Measurements from ENCODE around the gene VWC2L. TPM values are rescaled to one million over a fixed set of nuclear protein-coding genes. Genes with fewer than 3 reads are reported as not detected.

VWC2L gene
- polyA plus RNA-seq, 1 donor from 2014 or later, result 0.31 TPM

DNA sequence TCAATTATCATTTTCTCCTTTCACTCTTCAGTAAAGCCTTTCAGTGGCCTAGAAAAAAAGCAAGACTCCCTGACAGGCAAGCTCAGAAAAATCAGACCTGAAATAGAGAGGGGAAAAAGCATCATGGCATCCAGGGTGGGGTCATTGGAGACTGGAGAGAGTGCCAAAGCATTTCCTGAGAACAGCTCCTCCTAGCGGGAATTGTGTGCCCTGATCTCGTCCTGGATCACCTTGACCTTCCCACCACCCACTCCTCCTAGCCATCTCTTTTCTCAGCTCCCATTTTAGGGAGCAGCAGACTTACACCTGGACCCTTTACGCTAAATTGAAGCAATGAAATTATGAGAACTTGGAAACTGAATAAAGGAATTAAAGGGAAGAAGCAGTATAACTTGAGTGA lies 176.6 kb downstream of the VWC2L start:
- no peaks in the 10 kb centered on the region for H3K79me2 ChIP-seq (replicated peaks; ENCODE audit: insufficient read depth, low read length)
- H3K9ac ChIP-seq (ENCODE audit: low read length), result no peak overlapping the region
- no peak overlapping the region for H3K4me3 ChIP-seq (ENCODE audit: low read length)
- no peaks in the 10 kb centered on the region for H3K9me3 ChIP-seq (ENCODE audit: low read length)
- no peak overlapping the region for H3K27ac ChIP-seq (ENCODE audit: low read length)
- H3F3A ChIP-seq (ENCODE audit: insufficient read depth, low read length, poor library complexity, severe bottlenecking), result no peaks in the 10 kb centered on the region
- TF ChIP-seq EZH2 (IDR thresholded peaks at IDR 0.05; ENCODE audit: borderline replicate concordance, insufficient read depth, low read length, poor library complexity, severe bottlenecking) (no peak), TAF1 (IDR thresholded peaks at IDR 0.05; ENCODE audit: low read depth) (no peak)
- TF ChIP-seq, protein P1, sequence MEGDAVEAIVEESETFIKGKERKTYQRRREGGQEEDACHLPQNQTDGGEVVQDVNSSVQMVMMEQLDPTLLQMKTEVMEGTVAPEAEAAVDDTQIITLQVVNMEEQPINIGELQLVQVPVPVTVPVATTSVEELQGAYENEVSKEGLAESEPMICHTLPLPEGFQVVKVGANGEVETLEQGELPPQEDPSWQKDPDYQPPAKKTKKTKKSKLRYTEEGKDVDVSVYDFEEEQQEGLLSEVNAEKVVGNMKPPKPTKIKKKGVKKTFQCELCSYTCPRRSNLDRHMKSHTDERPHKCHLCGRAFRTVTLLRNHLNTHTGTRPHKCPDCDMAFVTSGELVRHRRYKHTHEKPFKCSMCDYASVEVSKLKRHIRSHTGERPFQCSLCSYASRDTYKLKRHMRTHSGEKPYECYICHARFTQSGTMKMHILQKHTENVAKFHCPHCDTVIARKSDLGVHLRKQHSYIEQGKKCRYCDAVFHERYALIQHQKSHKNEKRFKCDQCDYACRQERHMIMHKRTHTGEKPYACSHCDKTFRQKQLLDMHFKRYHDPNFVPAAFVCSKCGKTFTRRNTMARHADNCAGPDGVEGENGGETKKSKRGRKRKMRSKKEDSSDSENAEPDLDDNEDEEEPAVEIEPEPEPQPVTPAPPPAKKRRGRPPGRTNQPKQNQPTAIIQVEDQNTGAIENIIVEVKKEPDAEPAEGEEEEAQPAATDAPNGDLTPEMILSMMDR (IDR thresholded peaks at IDR 0.05; ENCODE audit: poor library complexity, severe bottlenecking), result peak; percentile 15
- TF ChIP-seq, protein P2, sequence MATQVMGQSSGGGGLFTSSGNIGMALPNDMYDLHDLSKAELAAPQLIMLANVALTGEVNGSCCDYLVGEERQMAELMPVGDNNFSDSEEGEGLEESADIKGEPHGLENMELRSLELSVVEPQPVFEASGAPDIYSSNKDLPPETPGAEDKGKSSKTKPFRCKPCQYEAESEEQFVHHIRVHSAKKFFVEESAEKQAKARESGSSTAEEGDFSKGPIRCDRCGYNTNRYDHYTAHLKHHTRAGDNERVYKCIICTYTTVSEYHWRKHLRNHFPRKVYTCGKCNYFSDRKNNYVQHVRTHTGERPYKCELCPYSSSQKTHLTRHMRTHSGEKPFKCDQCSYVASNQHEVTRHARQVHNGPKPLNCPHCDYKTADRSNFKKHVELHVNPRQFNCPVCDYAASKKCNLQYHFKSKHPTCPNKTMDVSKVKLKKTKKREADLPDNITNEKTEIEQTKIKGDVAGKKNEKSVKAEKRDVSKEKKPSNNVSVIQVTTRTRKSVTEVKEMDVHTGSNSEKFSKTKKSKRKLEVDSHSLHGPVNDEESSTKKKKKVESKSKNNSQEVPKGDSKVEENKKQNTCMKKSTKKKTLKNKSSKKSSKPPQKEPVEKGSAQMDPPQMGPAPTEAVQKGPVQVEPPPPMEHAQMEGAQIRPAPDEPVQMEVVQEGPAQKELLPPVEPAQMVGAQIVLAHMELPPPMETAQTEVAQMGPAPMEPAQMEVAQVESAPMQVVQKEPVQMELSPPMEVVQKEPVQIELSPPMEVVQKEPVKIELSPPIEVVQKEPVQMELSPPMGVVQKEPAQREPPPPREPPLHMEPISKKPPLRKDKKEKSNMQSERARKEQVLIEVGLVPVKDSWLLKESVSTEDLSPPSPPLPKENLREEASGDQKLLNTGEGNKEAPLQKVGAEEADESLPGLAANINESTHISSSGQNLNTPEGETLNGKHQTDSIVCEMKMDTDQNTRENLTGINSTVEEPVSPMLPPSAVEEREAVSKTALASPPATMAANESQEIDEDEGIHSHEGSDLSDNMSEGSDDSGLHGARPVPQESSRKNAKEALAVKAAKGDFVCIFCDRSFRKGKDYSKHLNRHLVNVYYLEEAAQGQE (IDR thresholded peaks at IDR 0.05; ENCODE audit: borderline replicate concordance), result no peak
- no peak overlapping the region for H3K4me2 ChIP-seq (ENCODE audit: low read length)
- H3K9me2 ChIP-seq (ENCODE audit: insufficient read depth, low read length), result no peaks in the 10 kb centered on the region
- H3K27me3 ChIP-seq (ENCODE audit: insufficient read depth, low read depth, low read length), result no peaks in the 10 kb centered on the region
- H3K36me3 ChIP-seq (ENCODE audit: insufficient read depth, low read length), result no peaks in the 10 kb centered on the region
- H2AFZ ChIP-seq (ENCODE audit: low read depth, low read length), result no peak overlapping the region
- H4K20me1 ChIP-seq (ENCODE audit: insufficient read depth), result no peaks in the 10 kb centered on the region

DNA sequence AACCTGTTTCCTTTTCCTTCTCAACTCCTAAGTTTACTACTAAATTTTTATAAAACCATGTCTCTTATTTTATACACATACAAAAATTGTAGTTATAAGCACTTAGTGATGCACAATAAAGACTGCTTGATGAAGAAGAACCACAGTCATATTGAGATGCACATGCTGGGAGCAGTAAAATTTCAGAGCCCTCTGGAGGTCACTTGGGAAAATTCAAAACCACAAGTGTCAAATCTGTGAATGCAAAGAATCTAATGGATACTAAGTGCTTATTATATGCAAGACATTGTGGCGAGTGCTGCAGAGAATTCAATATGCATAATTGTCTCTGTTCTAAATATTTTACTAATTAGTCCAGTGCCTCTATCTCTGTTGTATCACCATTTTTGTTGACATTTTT lies 180.5 kb downstream of the VWC2L start:
- Histone ChIP-seq H3K9ac (ENCODE audit: low read length) (no peak overlapping the region), H3K27ac (ENCODE audit: low read length) (no peak overlapping the region), H3K9me3 (ENCODE audit: low read length) (no peaks in the 10 kb centered on the region), H4K20me1 (ENCODE audit: insufficient read depth) (no peaks in the 10 kb centered on the region), H3K4me2 (ENCODE audit: low read length) (no peak overlapping the region), H2AFZ (ENCODE audit: low read depth, low read length) (no peak overlapping the region), H3K36me3 (ENCODE audit: insufficient read depth, low read length) (no peaks in the 10 kb centered on the region), H3K4me3 (ENCODE audit: low read length) (no peak overlapping the region), H3F3A (ENCODE audit: insufficient read depth, low read length, poor library complexity, severe bottlenecking) (no peaks in the 10 kb centered on the region), H3K9me2 (ENCODE audit: insufficient read depth, low read length) (no peaks in the 10 kb centered on the region), H3K27me3 (ENCODE audit: insufficient read depth, low read depth, low read length) (no peaks in the 10 kb centered on the region), H3K79me2 (replicated peaks; ENCODE audit: insufficient read depth, low read length) (no peaks in the 10 kb centered on the region)
- TF ChIP-seq MXI1 (conservative IDR thresholded peaks at IDR 0.05; ENCODE audit: poor library complexity, severe bottlenecking), result no peak

DNA sequence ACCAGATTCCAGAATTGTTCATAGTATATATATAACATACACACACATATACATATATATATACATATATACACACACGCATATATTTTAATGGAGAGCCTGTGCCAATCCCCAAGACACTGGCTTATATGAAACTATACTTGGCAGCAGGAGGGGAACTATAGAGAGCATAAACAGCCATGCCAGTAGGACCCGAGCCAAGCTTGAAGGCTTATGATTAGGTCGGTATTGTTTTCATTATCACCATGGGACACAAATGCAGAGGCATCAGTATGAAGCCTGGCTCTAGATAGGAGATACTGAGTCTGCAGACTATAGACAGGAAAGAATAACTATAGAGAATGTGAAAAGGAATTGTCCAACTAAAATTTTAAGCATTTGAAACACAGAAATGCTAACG lies 181.2 kb downstream of the VWC2L start:
- no peak overlapping the region for H3K4me3 ChIP-seq (ENCODE audit: low read length)
- H3F3A ChIP-seq (ENCODE audit: insufficient read depth, low read length, poor library complexity, severe bottlenecking), result no peaks in the 10 kb centered on the region
- no peaks in the 10 kb centered on the region for H4K20me1 ChIP-seq (ENCODE audit: insufficient read depth)
- H3K27me3 ChIP-seq (ENCODE audit: insufficient read depth, low read depth, low read length), result no peaks in the 10 kb centered on the region
- no peak overlapping the region for H3K4me2 ChIP-seq (ENCODE audit: low read length)
- no peak overlapping the region for H2AFZ ChIP-seq (ENCODE audit: low read depth, low read length)
- no peak overlapping the region for H3K9ac ChIP-seq (ENCODE audit: low read length)
- H3K9me2 ChIP-seq (ENCODE audit: insufficient read depth, low read length), result no peaks in the 10 kb centered on the region
- H3K9me3 ChIP-seq (ENCODE audit: low read length), result no peaks in the 10 kb centered on the region
- H3K27ac ChIP-seq (ENCODE audit: low read length), result no peak overlapping the region
- no peaks in the 10 kb centered on the region for H3K36me3 ChIP-seq (ENCODE audit: insufficient read depth, low read length)
- TF ChIP-seq, protein P1 (IDR thresholded peaks at IDR 0.05; ENCODE audit: poor library complexity, severe bottlenecking), result no peak
- TF ChIP-seq SMC3 (conservative IDR thresholded peaks at IDR 0.05; ENCODE audit: poor library complexity) (no peak), MXI1 (conservative IDR thresholded peaks at IDR 0.05; ENCODE audit: poor library complexity, severe bottlenecking) (no peak), EZH2 (IDR thresholded peaks at IDR 0.05; ENCODE audit: borderline replicate concordance, insufficient read depth, low read length, poor library complexity, severe bottlenecking) (no peak), POLR2AphosphoS5 (IDR thresholded peaks at IDR 0.05) (no peak)
- H3K79me2 ChIP-seq (replicated peaks; ENCODE audit: insufficient read depth, low read length), result no peaks in the 10 kb centered on the region
